HFF-Myc (cell line): ENCODE data around the gene KDM7A.

Experiments used
- DNase-seq: peaks from one replicate; pipeline ENCODE4 v3.0.0-alpha.2; 2011; ENCODE audit warnings: low read depth; ENCODE audit errors: extremely low read depth
- H3K4me3 ChIP-seq: replicated peaks from 2 replicates; pipeline ENCODE4 v1.5.1; 2011; ENCODE audit warnings: low read depth, mild to moderate bottlenecking, control low read depth, low read length
- TF ChIP-seq, protein P1 (sequence below): IDR thresholded peaks from 2 replicates; pipeline ENCODE4 v1.5.1; 2012; ENCODE audit warnings: mild to moderate bottlenecking, low read depth, low read length, control low read depth; ENCODE audit errors: missing control alignments

KDM7A gene

GRCh38 chr7:140058517-140058916 is 118.3 kb downstream of the KDM7A start:
- DNase-seq = no peak
- no peak overlapping the region for H3K4me3 ChIP-seq
- TF ChIP-seq, protein P1, sequence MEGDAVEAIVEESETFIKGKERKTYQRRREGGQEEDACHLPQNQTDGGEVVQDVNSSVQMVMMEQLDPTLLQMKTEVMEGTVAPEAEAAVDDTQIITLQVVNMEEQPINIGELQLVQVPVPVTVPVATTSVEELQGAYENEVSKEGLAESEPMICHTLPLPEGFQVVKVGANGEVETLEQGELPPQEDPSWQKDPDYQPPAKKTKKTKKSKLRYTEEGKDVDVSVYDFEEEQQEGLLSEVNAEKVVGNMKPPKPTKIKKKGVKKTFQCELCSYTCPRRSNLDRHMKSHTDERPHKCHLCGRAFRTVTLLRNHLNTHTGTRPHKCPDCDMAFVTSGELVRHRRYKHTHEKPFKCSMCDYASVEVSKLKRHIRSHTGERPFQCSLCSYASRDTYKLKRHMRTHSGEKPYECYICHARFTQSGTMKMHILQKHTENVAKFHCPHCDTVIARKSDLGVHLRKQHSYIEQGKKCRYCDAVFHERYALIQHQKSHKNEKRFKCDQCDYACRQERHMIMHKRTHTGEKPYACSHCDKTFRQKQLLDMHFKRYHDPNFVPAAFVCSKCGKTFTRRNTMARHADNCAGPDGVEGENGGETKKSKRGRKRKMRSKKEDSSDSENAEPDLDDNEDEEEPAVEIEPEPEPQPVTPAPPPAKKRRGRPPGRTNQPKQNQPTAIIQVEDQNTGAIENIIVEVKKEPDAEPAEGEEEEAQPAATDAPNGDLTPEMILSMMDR = no peak

- no peak for DNase-seq
- TF ChIP-seq, protein P1 = no peak
- H3K4me3 ChIP-seq = no peak overlapping the region
Measured at GRCh38 chr7:140057143-140057535, 119.6 kb downstream of the KDM7A start.

DNA sequence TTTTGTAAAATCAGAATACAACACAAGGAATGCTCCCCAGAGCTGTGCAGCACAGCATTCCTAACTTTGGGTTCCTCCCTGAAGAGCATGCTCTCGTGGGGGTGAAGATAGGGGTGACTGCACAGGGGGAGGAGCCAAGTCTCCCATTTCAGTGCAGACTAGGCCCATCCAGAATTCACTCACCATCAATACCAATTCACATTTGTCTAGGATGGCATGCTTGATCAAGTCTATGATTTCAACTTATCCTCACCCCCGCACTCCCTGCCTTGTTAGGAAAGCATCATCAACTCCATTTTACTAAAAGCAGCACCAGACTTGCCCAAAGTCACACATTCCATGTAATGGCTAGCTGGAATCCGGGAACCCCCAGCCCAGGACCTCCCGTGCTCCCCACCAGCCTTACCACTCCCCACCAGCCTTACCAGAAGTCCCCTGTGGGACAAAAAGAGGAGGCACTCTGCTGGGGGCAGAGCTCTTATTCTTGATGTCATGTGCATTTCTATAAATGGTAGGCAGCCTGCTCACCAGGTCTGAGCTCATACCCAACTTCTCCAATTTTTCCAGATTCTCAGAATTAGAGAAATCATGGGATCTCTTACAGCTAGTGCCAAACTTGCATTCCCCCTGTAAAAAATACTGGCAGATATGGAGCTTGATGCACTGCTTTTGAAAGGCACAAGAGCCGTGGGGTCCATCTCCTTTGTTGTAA is 120.2 kb downstream of the KDM7A start:
- no peak for DNase-seq
- TF ChIP-seq, protein P1 = no peak

GRCh38 chr7:140055833-140056232 is 121.0 kb downstream of the KDM7A start:
- DNase-seq = no peak
- TF ChIP-seq, protein P1 = no peak
- H3K4me3 ChIP-seq = no peak overlapping the region

More for the DNA sequence above, 120.2 kb downstream of the KDM7A start:
- H3K4me3 ChIP-seq = no peak overlapping the region

DNA sequence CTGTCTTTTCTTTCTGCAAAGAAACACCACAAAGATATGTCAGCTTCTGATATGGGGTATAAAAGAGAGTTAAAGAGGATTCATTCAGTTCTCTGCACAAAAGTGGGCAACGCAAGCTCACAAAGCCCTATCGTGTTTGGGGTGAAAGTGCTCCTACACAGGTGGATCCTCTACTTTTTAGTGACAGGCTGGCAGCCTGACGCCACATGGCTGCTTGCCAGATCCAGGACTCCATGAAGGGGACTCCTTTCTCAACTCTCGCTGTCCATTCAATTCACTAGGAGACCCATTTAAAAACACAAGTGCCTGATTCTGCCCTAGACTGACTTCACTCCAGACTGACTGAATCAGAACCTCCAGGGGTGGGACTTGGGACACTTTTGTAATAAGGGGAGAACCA is 122.0 kb downstream of the KDM7A start:
- no peak overlapping the region for H3K4me3 ChIP-seq
- TF ChIP-seq, protein P1 = no peak
- DNase-seq = no peak

DNA sequence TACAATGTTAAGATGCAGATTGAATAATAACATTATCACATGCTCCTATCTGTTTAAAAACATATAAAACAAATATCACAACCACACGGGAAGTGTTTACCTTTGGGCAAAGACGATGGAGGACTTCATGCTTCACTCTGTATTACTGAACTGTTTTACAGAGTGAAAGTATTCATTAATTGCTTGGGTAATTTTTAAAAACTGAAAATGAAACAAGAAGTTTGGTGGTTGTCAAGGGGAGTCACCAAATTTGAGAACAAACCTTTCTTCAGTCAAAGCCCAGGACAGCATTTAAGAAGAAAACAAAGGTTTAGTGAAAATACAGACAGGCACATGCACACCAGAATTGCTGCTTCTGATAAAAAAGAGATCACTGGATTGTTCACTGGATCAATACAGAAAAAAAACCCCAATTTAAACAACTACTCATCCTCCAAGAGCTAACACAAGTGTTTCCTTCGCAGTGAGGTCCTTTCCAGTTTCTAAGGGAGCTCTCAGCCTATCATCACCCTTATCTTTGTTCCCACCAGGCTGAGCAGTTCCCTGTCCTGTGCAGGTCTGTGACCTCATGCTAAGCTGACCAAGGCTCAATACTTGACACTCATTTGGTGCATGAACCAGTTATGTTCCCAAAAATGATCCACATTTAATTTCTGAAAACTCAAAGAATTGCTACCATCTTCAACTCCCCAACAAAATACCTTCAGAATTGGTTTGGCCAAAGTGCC is 122.8 kb downstream of the KDM7A start:
- DNase-seq = no peak
- no peak overlapping the region for H3K4me3 ChIP-seq
- TF ChIP-seq, protein P1 = no peak
